GM12878 (cell line): ENCODE measurements around the gene ATP7B. TPM values are rescaled to one million over a fixed set of nuclear protein-coding genes. Genes with fewer than 3 reads are reported as not detected.

Source experiments
- EED ChIP-seq: sonication (generic); IDR thresholded peaks from 2 replicates; pipeline ENCODE4 v1.6.1; 2016; ENCODE audit warnings: antibody characterized with exemption, low read depth
- IKZF2 ChIP-seq, 2 experiments: fragments of 450-650 bp; IDR thresholded peaks; 2 replicates each; pipeline ENCODE4 v1.6.1; 2017; ENCODE audit warnings: mild to moderate bottlenecking in 2 of 2, moderate library complexity in 2 of 2
- JUND ChIP-seq: IDR thresholded peaks from 2 replicates; pipeline ENCODE4 v1.6.1; 2012; ENCODE audit warnings: low read depth, mild to moderate bottlenecking, low read length, improper control_type of control experiment, moderate library complexity
- NFXL1 ChIP-seq: fragments of 450-650 bp; IDR thresholded peaks from 2 replicates; pipeline ENCODE4 v1.6.1; 2017; ENCODE audit warnings: antibody characterized with exemption, mild to moderate bottlenecking, borderline replicate concordance
- NRF1 ChIP-seq: conservative IDR thresholded peaks from 2 replicates; pipeline ENCODE4 v1.6.1; 2011; ENCODE audit warnings: mild to moderate bottlenecking, low read depth, low read length, improper control_type of control experiment
- PML ChIP-seq: IDR thresholded peaks from 2 replicates; pipeline ENCODE4 v1.6.1; 2012; ENCODE audit warnings: low read length, inconsistent platforms
- POLR2AphosphoS2 ChIP-seq: IDR thresholded peaks from 2 replicates; pipeline ENCODE4 v1.6.1; 2011; ENCODE audit warnings: low read depth, mild to moderate bottlenecking, low read length, improper control_type of control experiment, moderate library complexity
- SMARCA5 ChIP-seq: fragments of 450-650 bp; IDR thresholded peaks from 2 replicates; pipeline ENCODE4 v1.6.1; 2017; ENCODE audit warnings: mild to moderate bottlenecking
- TBL1XR1 ChIP-seq: IDR thresholded peaks from 2 replicates; pipeline ENCODE4 v1.6.1; 2012; ENCODE audit warnings: low read depth, low read length, improper control_type of control experiment
- ZBED1 ChIP-seq: IDR thresholded peaks from 2 replicates; pipeline ENCODE4 v1.6.1; 2016; ENCODE audit warnings: borderline replicate concordance
- polyA plus RNA-seq, 11 experiments: library from polyadenylated mRNA; depleted of rRNA in 4 of 11; unstranded in 6 of 11; stranded (reverse) in 5 of 11; fragments of >200 nt; fragmentation: Nextera tagmentation in 4 of 11; fragmentation: Illumina TruSeq in 1 of 11; extraction: Ambion mirVana in 4 of 11; extraction: Trizol in 1 of 11; gene quantifications; 1 replicate in 1 of 11; 2 replicates in 10 of 11; pipeline versions ENCODE4 v1.2.1 to v1.2.3, GENCODE V29; 2011 to 2016; ENCODE audit warnings: inconsistent platforms in 2 of 11, missing spikeins in 2 of 11, low read depth in 1 of 11
- total RNA-seq, 4 experiments: library from RNA; depleted of rRNA in 3 of 4; stranded (reverse); fragments of >200 nt in 3 of 4; fragmentation: Illumina TruSeq in 1 of 4; extraction: Trizol in 1 of 4; gene quantifications; 2 replicates each; pipeline versions ENCODE4 v1.2.1 to v1.2.3, GENCODE V29; 2013 to 2021
- TF ChIP-seq, protein P1 (sequence below): fragments of 450-650 bp; IDR thresholded peaks from 2 replicates; pipeline ENCODE4 v1.6.1; 2016; ENCODE audit warnings: mild to moderate bottlenecking, moderate library complexity, borderline replicate concordance

The ATP7B gene
- total and polyA plus RNA-seq, 10 of the 15 experiments (the other 5 are each of a cell fraction or from before 2014, with no cell fraction given) = under 0.01 to 1.1 (median 0.06) TPM; not detected in 2

DNA sequence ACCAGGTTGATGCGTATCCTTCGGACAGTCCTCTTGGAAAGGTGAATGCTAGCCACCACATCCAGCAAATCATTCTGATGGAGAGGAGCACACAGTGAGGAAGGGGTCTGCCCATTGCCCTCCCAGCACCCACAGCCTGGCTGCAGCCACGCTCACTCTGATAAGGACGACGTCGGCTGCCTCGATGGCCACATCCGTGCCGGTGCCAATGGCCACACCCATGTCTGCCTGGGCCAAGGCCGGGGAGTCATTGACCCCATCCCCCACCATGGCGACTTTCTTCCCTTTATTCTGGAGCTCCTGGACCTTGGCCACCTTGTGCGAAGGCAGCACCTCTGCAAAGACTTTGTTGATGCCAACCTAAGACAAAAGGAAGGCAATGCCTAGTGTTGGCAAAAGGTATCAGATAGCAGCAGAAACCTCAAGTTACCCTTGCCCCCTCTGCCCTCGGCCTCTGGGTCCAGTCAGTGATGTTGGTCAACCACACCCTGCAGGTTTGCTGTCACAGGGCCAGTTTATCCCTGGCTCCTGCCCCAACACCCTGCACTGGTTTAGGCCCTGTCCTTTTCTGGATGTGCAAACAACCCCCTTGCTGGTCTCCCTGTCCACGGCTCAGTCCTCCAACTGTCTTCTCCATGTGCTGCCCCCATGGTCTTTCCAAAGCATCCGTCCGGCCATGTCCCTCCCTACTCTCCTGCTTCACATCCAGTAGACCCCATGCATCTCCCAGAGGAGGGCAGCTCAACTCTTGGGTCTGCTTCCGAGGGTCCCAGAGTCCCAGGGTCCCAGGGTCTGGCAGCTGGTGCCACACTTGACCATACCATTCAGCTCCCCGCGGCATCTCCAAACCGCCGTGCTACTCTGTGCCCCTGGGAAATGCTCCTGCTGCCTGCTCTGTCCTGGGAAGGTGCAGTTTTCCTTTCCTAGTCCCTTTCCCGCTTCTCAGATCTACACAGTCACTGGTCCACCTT, 73.6 kb downstream of the ATP7B start (continued):
- TF ChIP-seq, protein P1, sequence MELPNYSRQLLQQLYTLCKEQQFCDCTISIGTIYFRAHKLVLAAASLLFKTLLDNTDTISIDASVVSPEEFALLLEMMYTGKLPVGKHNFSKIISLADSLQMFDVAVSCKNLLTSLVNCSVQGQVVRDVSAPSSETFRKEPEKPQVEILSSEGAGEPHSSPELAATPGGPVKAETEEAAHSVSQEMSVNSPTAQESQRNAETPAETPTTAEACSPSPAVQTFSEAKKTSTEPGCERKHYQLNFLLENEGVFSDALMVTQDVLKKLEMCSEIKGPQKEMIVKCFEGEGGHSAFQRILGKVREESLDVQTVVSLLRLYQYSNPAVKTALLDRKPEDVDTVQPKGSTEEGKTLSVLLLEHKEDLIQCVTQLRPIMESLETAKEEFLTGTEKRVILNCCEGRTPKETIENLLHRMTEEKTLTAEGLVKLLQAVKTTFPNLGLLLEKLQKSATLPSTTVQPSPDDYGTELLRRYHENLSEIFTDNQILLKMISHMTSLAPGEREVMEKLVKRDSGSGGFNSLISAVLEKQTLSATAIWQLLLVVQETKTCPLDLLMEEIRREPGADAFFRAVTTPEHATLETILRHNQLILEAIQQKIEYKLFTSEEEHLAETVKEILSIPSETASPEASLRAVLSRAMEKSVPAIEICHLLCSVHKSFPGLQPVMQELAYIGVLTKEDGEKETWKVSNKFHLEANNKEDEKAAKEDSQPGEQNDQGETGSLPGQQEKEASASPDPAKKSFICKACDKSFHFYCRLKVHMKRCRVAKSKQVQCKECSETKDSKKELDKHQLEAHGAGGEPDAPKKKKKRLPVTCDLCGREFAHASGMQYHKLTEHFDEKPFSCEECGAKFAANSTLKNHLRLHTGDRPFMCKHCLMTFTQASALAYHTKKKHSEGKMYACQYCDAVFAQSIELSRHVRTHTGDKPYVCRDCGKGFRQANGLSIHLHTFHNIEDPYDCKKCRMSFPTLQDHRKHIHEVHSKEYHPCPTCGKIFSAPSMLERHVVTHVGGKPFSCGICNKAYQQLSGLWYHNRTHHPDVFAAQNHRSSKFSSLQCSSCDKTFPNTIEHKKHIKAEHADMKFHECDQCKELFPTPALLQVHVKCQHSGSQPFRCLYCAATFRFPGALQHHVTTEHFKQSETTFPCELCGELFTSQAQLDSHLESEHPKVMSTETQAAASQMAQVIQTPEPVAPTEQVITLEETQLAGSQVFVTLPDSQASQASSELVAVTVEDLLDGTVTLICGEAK = no peak
- TF ChIP-seq SMARCA5 (no peak), TBL1XR1 (no peak), NFXL1 (no peak), PML (no peak), IKZF2 (IDR thresholded peaks at IDR 0.05) (no peak), JUND (no peak), ZBED1 (no peak), POLR2AphosphoS2 (no peak), NRF1 (no peak), EED (no peak)
